AG04449 (cell line): ENCODE results near the gene CLDND2.

Experiments used
- CTCF ChIA-PET: fragments of 350-600 bp; formaldehyde crosslinking; extraction: SDS; loops from one replicate; lab custom pipeline; 2021; ENCODE audit warnings: antibody characterized with exemption; lab: Yijun Ruan, JAX
- POLR2A ChIA-PET: fragments of 400-600, 350-600 bp; formaldehyde crosslinking; extraction: SDS; loops from one replicate; lab custom pipeline; 2020; ENCODE audit warnings: antibody characterized with exemption, inconsistent platforms; lab: Yijun Ruan, JAX
- DNase-seq: peaks from one replicate; pipeline ENCODE4 v3.0.0-alpha.2; 2010; ENCODE audit warnings: low read depth, low spot score
- H3K4me3 ChIP-seq: 2 replicates; pipeline ENCODE4 v1.5.1; 2011; ENCODE audit warnings: low read depth, mild to moderate bottlenecking, control low read depth, low read length
- TF ChIP-seq, protein P1 (sequence below): IDR thresholded peaks from one replicate; pipeline ENCODE4 v1.5.1; 2011; ENCODE audit warnings: mild to moderate bottlenecking, moderate library complexity, low read length, control low read depth, inconsistent platforms; ENCODE audit not compliant: insufficient read depth; ENCODE audit errors: missing control alignments

Gene CLDND2

DNA sequence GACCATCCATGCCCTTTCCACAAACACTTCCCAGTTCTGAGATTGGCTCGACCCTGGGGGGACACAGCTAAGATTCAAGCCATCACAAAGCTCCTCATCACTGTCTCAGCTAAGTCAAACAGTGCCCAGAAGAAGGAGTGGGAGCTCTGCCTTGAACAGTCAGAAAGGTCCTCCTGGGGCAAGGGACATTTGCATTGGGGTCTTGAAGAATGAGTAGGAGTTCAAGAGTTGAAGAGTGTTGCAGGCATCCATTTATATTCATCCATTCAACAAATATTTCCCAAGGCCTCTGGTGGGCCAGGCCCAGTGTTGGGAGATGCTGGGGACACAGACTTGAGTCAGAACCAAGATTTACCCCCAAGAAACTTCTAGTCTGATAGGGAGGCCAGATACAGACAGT lies 50.8 kb downstream of the CLDND2 start:
- CTCF ChIA-PET, result interaction anchor here (0.9 kb wide), 1 partner anchor 21 kb away, joined by 3 read pairs; no protein-coding TSS in a partner anchor
- POLR2A ChIA-PET, result no interaction called here
- TF ChIP-seq, protein P1, sequence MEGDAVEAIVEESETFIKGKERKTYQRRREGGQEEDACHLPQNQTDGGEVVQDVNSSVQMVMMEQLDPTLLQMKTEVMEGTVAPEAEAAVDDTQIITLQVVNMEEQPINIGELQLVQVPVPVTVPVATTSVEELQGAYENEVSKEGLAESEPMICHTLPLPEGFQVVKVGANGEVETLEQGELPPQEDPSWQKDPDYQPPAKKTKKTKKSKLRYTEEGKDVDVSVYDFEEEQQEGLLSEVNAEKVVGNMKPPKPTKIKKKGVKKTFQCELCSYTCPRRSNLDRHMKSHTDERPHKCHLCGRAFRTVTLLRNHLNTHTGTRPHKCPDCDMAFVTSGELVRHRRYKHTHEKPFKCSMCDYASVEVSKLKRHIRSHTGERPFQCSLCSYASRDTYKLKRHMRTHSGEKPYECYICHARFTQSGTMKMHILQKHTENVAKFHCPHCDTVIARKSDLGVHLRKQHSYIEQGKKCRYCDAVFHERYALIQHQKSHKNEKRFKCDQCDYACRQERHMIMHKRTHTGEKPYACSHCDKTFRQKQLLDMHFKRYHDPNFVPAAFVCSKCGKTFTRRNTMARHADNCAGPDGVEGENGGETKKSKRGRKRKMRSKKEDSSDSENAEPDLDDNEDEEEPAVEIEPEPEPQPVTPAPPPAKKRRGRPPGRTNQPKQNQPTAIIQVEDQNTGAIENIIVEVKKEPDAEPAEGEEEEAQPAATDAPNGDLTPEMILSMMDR, result no peak
- H3K4me3 ChIP-seq, result no peak overlapping the region
- DNase-seq, result no peak

DNA sequence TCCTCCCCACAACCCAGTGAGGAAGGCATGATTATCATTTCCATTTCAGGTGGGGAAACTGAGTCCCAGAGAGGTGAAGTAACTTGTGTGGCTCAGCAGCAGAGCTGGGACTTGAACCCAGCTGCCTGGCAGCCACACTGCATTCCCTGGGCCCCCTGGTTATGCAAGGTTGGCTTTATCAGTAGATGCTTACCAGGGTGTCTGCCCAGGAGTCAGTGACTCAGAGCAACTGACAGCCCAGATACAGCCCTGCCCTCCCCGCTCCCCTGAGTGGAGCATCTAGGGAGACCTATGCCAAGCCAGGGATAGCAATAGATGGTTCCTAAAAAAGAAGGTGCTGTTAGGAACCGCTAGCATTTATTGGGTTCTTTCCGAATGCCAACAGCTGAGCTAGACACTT lies 51.4 kb downstream of the CLDND2 start:
- POLR2A ChIA-PET, result no interaction called here
- H3K4me3 ChIP-seq, result no peak overlapping the region
- CTCF ChIA-PET, result interaction anchor here (0.9 kb wide), 1 partner anchor 22 kb away, joined by 3 read pairs; no protein-coding TSS in a partner anchor
- TF ChIP-seq, protein P1, result no peak
- no peak for DNase-seq
